K562 (cell line): ENCODE data around the gene EXOC7. TPM values are rescaled to one million over a fixed set of nuclear protein-coding genes. Genes with fewer than 3 reads are reported as not detected.
A peak's percentile ranks its signal among the peaks of the same experiment; 100 is the strongest.

Experiments used
- CLOCK ChIP-seq: fragments of 250-450 bp; sonication (Bioruptor Pico); IDR thresholded peaks from 2 replicates; pipeline ENCODE4 v1.4.0; 2020; ENCODE audit warnings: mild to moderate bottlenecking, moderate library complexity, borderline replicate concordance
- ETS1 ChIP-seq: conservative IDR thresholded peaks from 2 replicates; pipeline ENCODE4 v1.6.1; 2011; ENCODE audit warnings: low read depth, mild to moderate bottlenecking, low read length; ENCODE audit not compliant: control insufficient read depth
- ETV6 ChIP-seq, 3 experiments: fragments of 150-350 bp in 1 of 3; sonication (generic) in 1 of 3; formaldehyde crosslinking in 1 of 3; IDR thresholded peaks; 2 replicates each; pipeline versions ENCODE4 v1.6.1 to v1.8.0; 2014 to 2022; ENCODE audit warnings: borderline replicate concordance in 2 of 3, low read depth in 2 of 3, antibody characterized with exemption in 1 of 3, low read length in 1 of 3, mild to moderate bottlenecking in 1 of 3, missing genetic modification reagents in 1 of 3
- EZH2 ChIP-seq: IDR thresholded peaks from 2 replicates; pipeline ENCODE4 v1.6.1; 2012; ENCODE audit warnings: low read depth, mild to moderate bottlenecking, inconsistent platforms, low read length, borderline replicate concordance
- FOSL1 ChIP-seq: fragments of 200-800 bp; sonication (Bioruptor generic); conservative IDR thresholded peaks from 2 replicates; pipeline ENCODE4 v1.6.1; 2016; ENCODE audit warnings: missing genetic modification characterization, missing compliant biosample characterization
- HMGN3 ChIP-seq: IDR thresholded peaks from 2 replicates; pipeline ENCODE4 v1.6.1; 2011; ENCODE audit warnings: borderline replicate concordance, low read depth, mild to moderate bottlenecking, mixed read lengths, low read length; ENCODE audit not compliant: insufficient read length; ENCODE audit errors: extremely low read depth
- IFI16 ChIP-seq: fragments of 250-450 bp; sonication (Bioruptor Pico); IDR thresholded peaks from 2 replicates; pipeline ENCODE4 v2.1.2; 2022; ENCODE audit warnings: mild to moderate bottlenecking, inconsistent platforms
- IRF2 ChIP-seq: sonication (generic); formaldehyde crosslinking; IDR thresholded peaks from 2 replicates; pipeline ENCODE4 v1.8.1; 2022; ENCODE audit warnings: mild to moderate bottlenecking, missing genetic modification reagents
- NBN ChIP-seq: fragments of 450-650 bp; IDR thresholded peaks from 2 replicates; pipeline ENCODE4 v1.6.1; 2016; ENCODE audit warnings: low read depth, mild to moderate bottlenecking
- NCOR1 ChIP-seq: fragments of 450-650 bp; IDR thresholded peaks from 2 replicates; pipeline ENCODE4 v1.6.1; 2016; ENCODE audit warnings: mild to moderate bottlenecking, moderate library complexity
- NFIC ChIP-seq: fragments of 450-650 bp; IDR thresholded peaks from 2 replicates; pipeline ENCODE4 v1.6.1; 2017; ENCODE audit warnings: mild to moderate bottlenecking, inconsistent platforms
- PHF20 ChIP-seq: fragments of 450-650 bp; IDR thresholded peaks from 2 replicates; pipeline ENCODE4 v1.6.1; 2018; ENCODE audit not compliant: partially characterized antibody
- RAD21 ChIP-seq, 2 experiments: fragments of 250-450 bp in 1 of 2; fragments of 450-650 bp in 1 of 2; sonication (Bioruptor Pico) in 1 of 2; formaldehyde crosslinking in 1 of 2; IDR thresholded peaks in 1 of 2; conservative IDR thresholded peaks in 1 of 2; 2 replicates each; pipeline versions ENCODE4 v1.4.0 to v1.8.0; 2020 to 2022; ENCODE audit warnings: mild to moderate bottlenecking in 2 of 2, moderate library complexity in 1 of 2
- RBM34 ChIP-seq: fragments of 200-400 bp; formaldehyde crosslinking; IDR thresholded peaks from 2 replicates; pipeline ENCODE4 v1.6.1; 2018; ENCODE audit warnings: low read length, borderline replicate concordance; ENCODE audit not compliant: insufficient read depth
- SETDB1 ChIP-seq: IDR thresholded peaks from one replicate; pipeline ENCODE4 v1.6.1; 2012; ENCODE audit warnings: low read length, control low read depth, inconsistent platforms
- SMARCE1 ChIP-seq: fragments of 450-650 bp; IDR thresholded peaks from 2 replicates; pipeline ENCODE4 v1.7.1; 2016; ENCODE audit warnings: mild to moderate bottlenecking
- TAF1 ChIP-seq: IDR thresholded peaks from 2 replicates; pipeline ENCODE4 v1.6.1; 2011; ENCODE audit warnings: mild to moderate bottlenecking, low read length, moderate library complexity; ENCODE audit not compliant: insufficient read depth, control insufficient read depth, severe bottlenecking; ENCODE audit errors: extremely low read depth
- TARDBP ChIP-seq: fragments of 450-650 bp; IDR thresholded peaks from 2 replicates; pipeline ENCODE4 v1.6.1; 2016
- ZBTB1 ChIP-seq: sonication (generic); formaldehyde crosslinking; IDR thresholded peaks from 2 replicates; pipeline ENCODE4 v1.8.1; 2023; ENCODE audit warnings: missing genetic modification reagents, low read depth, mild to moderate bottlenecking, borderline replicate concordance
- ZNF224 ChIP-seq: sonication (generic); formaldehyde crosslinking; IDR thresholded peaks from 2 replicates; pipeline ENCODE4 v1.8.0; 2022; ENCODE audit warnings: mild to moderate bottlenecking, missing genetic modification reagents
- ZNF277 ChIP-seq: fragments of 250-450 bp; sonication (Bioruptor Pico); IDR thresholded peaks from 2 replicates; pipeline ENCODE4 v1.8.0; 2022; ENCODE audit warnings: inconsistent platforms, mild to moderate bottlenecking, moderate library complexity, borderline replicate concordance
- ZNF316 ChIP-seq: fragments of 450-650 bp; IDR thresholded peaks from 2 replicates; pipeline ENCODE4 v1.6.1; 2016
- polyA plus RNA-seq, 8 experiments: library from polyadenylated mRNA; depleted of rRNA in 4 of 8; stranded (reverse) in 5 of 8; unstranded in 3 of 8; fragments of >200 nt; fragmentation: Nextera tagmentation in 2 of 8; fragmentation: Illumina TruSeq in 1 of 8; extraction: Ambion mirVana in 2 of 8; extraction: Trizol in 1 of 8; gene quantifications; 2 replicates each; pipeline versions ENCODE4 v1.2.1 to v1.2.3, GENCODE V29; 2011 to 2014; ENCODE audit warnings: inconsistent platforms in 1 of 8, missing spikeins in 1 of 8
- total RNA-seq, 7 experiments: library from RNA; depleted of rRNA in 6 of 7; stranded (reverse); fragments of >200 nt in 6 of 7; fragmentation: Illumina TruSeq in 2 of 7; extraction: Trizol in 2 of 7; gene quantifications; 2 replicates each; pipeline versions ENCODE4 v1.2.1 to v1.2.3, GENCODE V29; 2011 to 2021; ENCODE audit warnings: low replicate concordance in 1 of 7

Gene EXOC7
- total and polyA plus RNA-seq, 9 of the 15 experiments (the other 6 are each of a cell fraction or from before 2014, with no cell fraction given), result 18.6 to 57.0 (median 35.0) TPM

GRCh38 chr17:76072148-76072858 is 31.3 kb downstream of the EXOC7 start, which contains the start of gene SRP68 (continued):
- TF ChIP-seq CLOCK (CRISPR knock-in tag), result no peak
- TF ChIP-seq EZH2, result no peak
- peak; percentile 61 for TF ChIP-seq NFIC
- peak; percentile 7; the same call in 1 of the 2 replicates for TF ChIP-seq ETS1
- TF ChIP-seq IRF2 (CRISPR knock-in tag), result no peak
- TF ChIP-seq ZBTB1 (CRISPR knock-in tag), result peak; percentile 77; the same call in 1 of the 2 replicates
- 0 out of 2 replicates have a peak, but pooled peaks have one; percentile 19 for TF ChIP-seq NBN
- TF ChIP-seq FOSL1 (tag), result 0 out of 2 replicates have a peak, but pooled peaks have one; percentile 21
- no peak for TF ChIP-seq SMARCE1
- peak; percentile 83 for TF ChIP-seq PHF20
- no peak for TF ChIP-seq ZNF277
- TF ChIP-seq IFI16 (CRISPR knock-in tag), result no peak
- peak; percentile 21; the same call in 1 of the 2 replicates for TF ChIP-seq ZNF224 (CRISPR knock-in tag)
- no peak for TF ChIP-seq RBM34
- no peak for TF ChIP-seq NCOR1
- TF ChIP-seq RAD21 (CRISPR knock-in tag; conservative IDR thresholded peaks at IDR 0.05 in 1 of 2, IDR thresholded peaks at IDR 0.05 in 1 of 2), result no peak; a peak in 1 of 4 replicates
- peak; percentile 87 for TF ChIP-seq HMGN3
- 0 out of 2 replicates have a peak, but pooled peaks have one; percentile 73 for TF ChIP-seq TARDBP
- TF ChIP-seq ZNF316, result no peak
- TF ChIP-seq TAF1, result peak; percentile 96
- no peak for TF ChIP-seq ETV6 (IDR thresholded peaks at IDR 0.05; ENCODE audit: borderline replicate concordance in 1 of 2, low read depth in 2 of 2, low read length in 1 of 2)
- TF ChIP-seq ETV6 (CRISPR knock-in tag; IDR thresholded peaks at IDR 0.05; ENCODE audit: borderline replicate concordance), result 0 out of 2 replicates have a peak, but pooled peaks have one; percentile 67
- TF ChIP-seq SETDB1, result no peak
